ENCODE results near the gene PI16.

Gene PI16

DNA sequence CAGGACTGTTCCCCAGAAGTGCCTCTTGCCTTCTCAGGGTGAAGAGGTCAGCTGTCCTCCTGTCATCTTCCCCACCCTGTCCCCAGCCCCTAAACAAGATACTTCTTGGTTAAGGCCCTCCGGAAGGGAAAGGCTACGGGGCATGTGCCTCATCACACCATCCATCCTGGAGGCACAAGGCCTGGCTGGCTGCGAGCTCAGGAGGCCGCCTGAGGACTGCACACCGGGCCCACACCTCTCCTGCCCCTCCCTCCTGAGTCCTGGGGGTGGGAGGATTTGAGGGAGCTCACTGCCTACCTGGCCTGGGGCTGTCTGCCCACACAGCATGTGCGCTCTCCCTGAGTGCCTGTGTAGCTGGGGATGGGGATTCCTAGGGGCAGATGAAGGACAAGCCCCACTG, 9.8 kb downstream of the PI16 start:
- Histone ChIP-seq H3K4me1 (ENCODE audit: insufficient read depth, insufficient read length) (peaks cover 5% of the 10 kb centered on the region), H3K9me3 (ENCODE audit: insufficient read depth, low read length) (no peaks in the 10 kb centered on the region), H3K36me3 (ENCODE audit: insufficient read depth, insufficient read length, low read length) (peaks cover 30% of the 10 kb centered on the region), H3K27me3 (ENCODE audit: insufficient read depth, insufficient read length) (no peaks in the 10 kb centered on the region), H3K9ac (ENCODE audit: insufficient read length, low read depth) (peak overlapping the region; percentile 10), H3K4me3 (ENCODE audit: insufficient read length, low read depth) (no peak overlapping the region)
- TF ChIP-seq YY1 (IDR thresholded peaks at IDR 0.05; ENCODE audit: insufficient read depth, insufficient read length) (no peak), SUZ12 (IDR thresholded peaks at IDR 0.05; ENCODE audit: extremely low read depth, insufficient read depth, insufficient read length) (no peak), ZNF274 (IDR thresholded peaks at IDR 0.05; ENCODE audit: low read depth, low read length) (no peak)
- no peak for DNase-seq (ENCODE audit: low read depth, low spot score)

DNA sequence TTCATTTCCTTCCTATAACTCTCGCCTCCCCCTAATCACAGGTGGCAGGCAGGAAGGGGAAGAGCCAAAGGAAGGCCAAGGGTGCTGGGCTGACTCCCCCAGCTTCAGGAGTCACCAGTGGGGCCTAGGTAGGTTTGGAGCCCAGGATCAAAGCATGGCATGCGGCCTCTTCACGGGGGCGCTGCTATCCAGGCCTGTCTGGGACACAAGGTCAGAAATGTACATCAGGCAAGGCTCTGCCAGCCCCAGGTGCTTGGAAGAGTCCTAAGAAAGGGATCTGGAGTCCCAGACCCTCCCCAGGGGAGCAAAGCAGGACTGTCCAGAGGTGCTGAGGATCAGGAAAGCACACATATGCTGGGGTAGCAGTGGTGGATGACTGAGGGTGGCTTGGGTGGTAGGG, 10.4 kb downstream of the PI16 start:
- Histone ChIP-seq H3K4me3 (ENCODE audit: insufficient read length, low read depth) (no peak overlapping the region), H3K27me3 (ENCODE audit: insufficient read depth, insufficient read length) (no peaks in the 10 kb centered on the region), H3K4me1 (ENCODE audit: insufficient read depth, insufficient read length) (peaks cover 5% of the 10 kb centered on the region), H3K36me3 (ENCODE audit: insufficient read depth, insufficient read length, low read length) (peaks cover 36% of the 10 kb centered on the region), H3K9ac (ENCODE audit: insufficient read length, low read depth) (no peak overlapping the region), H3K9me3 (ENCODE audit: insufficient read depth, low read length) (no peaks in the 10 kb centered on the region)
- TF ChIP-seq SUZ12 (IDR thresholded peaks at IDR 0.05; ENCODE audit: extremely low read depth, insufficient read depth, insufficient read length) (no peak), YY1 (IDR thresholded peaks at IDR 0.05; ENCODE audit: insufficient read depth, insufficient read length) (no peak), ZNF274 (IDR thresholded peaks at IDR 0.05; ENCODE audit: low read depth, low read length) (no peak)
- DNase-seq (ENCODE audit: low read depth, low spot score) = no peak

DNA sequence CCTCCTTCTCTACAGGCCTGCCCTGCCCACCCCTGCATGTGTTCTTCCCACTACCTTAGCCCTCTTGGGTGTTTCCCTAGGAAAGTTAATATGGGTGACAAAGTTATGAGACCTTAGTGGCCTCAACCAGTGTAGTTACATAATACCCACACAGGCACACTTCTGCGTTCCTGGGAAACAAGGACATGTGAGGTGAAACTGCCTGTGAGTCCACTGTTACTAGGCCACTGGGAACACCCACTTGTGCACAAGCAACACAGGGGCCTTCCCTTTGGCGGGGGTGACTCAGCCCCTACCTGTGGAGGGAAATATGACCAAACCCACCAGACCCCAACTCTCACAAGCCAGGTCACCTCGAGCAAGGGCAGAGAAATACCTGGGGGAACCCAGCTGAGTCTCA, 12.8 kb downstream of the PI16 start:
- no peak overlapping the region for H3K4me3 ChIP-seq (ENCODE audit: insufficient read length, low read depth)
- peaks cover 60% of the 10 kb centered on the region for H3K36me3 ChIP-seq (ENCODE audit: insufficient read depth, insufficient read length, low read length)
- no peaks in the 10 kb centered on the region for H3K27me3 ChIP-seq (ENCODE audit: insufficient read depth, insufficient read length)
- H3K4me1 ChIP-seq (ENCODE audit: insufficient read depth, insufficient read length) = peaks cover 8% of the 10 kb centered on the region
- DNase-seq (ENCODE audit: low read depth, low spot score) = no peak
- no peak overlapping the region for H3K9ac ChIP-seq (ENCODE audit: insufficient read length, low read depth)
- no peaks in the 10 kb centered on the region for H3K9me3 ChIP-seq (ENCODE audit: insufficient read depth, low read length)
- TF ChIP-seq YY1 (IDR thresholded peaks at IDR 0.05; ENCODE audit: insufficient read depth, insufficient read length) (no peak), SUZ12 (IDR thresholded peaks at IDR 0.05; ENCODE audit: extremely low read depth, insufficient read depth, insufficient read length) (no peak), ZNF274 (IDR thresholded peaks at IDR 0.05; ENCODE audit: low read depth, low read length) (no peak)

DNA sequence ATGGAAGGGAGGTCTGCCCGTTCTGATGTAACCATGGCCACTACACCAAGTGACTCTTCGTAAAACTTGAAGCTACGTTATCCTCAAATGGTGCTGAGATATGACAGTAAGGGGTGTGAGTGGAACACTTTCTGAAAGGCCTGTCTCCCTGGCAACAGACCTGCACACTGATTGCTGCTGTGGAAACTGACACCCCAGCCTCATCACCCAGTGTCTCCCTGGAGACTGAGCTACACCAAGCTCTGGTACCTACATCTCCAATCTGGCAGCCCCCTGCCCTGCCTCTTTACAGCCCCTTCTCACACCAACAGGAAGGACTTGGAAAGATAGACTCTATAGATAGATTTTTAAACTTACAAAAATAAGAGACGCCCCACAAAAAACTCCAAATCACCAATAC, 13.2 kb downstream of the PI16 start:
- Histone ChIP-seq H3K4me3 (ENCODE audit: insufficient read length, low read depth) (no peak overlapping the region), H3K9me3 (ENCODE audit: insufficient read depth, low read length) (no peaks in the 10 kb centered on the region), H3K9ac (ENCODE audit: insufficient read length, low read depth) (no peak overlapping the region), H3K36me3 (ENCODE audit: insufficient read depth, insufficient read length, low read length) (peaks cover 64% of the 10 kb centered on the region), H3K27me3 (ENCODE audit: insufficient read depth, insufficient read length) (no peaks in the 10 kb centered on the region), H3K4me1 (ENCODE audit: insufficient read depth, insufficient read length) (peaks cover 8% of the 10 kb centered on the region)
- DNase-seq (ENCODE audit: low read depth, low spot score) = no peak
- TF ChIP-seq ZNF274 (IDR thresholded peaks at IDR 0.05; ENCODE audit: low read depth, low read length) (no peak), YY1 (IDR thresholded peaks at IDR 0.05; ENCODE audit: insufficient read depth, insufficient read length) (no peak), SUZ12 (IDR thresholded peaks at IDR 0.05; ENCODE audit: extremely low read depth, insufficient read depth, insufficient read length) (no peak)

DNA sequence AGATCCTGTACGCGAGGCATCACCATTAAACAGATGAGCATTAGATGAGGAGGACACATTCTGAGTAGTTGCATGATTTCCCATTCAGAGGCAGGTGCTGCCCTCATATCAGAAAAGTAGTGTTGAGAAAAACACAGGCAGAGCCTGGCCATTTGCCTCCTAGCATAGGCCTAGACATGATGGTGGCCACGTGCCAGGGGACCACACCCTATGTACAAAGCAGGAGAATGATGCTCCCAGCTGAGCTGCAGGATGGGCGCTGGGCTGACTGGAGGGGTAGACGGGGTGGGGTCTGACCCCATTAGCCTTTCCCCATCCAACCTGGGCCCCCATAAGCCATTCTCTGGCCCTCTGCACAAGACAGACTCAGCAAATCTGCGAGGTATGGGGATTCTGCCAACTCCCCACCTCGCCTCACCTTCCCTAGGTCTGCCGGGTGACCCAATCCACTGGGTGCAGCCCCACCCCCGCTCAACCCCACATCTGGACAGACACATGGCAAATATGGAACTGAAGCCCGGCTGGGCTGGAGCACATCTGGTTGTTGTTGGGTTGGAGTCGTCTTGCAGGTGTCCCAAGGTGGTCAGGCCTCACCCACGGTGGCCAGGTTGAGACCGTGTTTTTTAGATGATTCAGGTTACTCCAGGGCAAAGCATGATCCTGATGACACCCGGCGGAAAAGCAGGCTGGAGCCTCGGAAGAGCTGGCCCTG, 13.9 kb downstream of the PI16 start:
- DNase-seq (ENCODE audit: low read depth, low spot score) = no peak
- Histone ChIP-seq H3K9ac (ENCODE audit: insufficient read length, low read depth) (no peak overlapping the region), H3K4me3 (ENCODE audit: insufficient read length, low read depth) (no peak overlapping the region), H3K36me3 (ENCODE audit: insufficient read depth, insufficient read length, low read length) (peaks cover 71% of the 10 kb centered on the region), H3K9me3 (ENCODE audit: insufficient read depth, low read length) (no peaks in the 10 kb centered on the region), H3K27me3 (ENCODE audit: insufficient read depth, insufficient read length) (no peaks in the 10 kb centered on the region), H3K4me1 (ENCODE audit: insufficient read depth, insufficient read length) (peaks cover 6% of the 10 kb centered on the region)
- no peak for TF ChIP-seq SUZ12 (IDR thresholded peaks at IDR 0.05; ENCODE audit: extremely low read depth, insufficient read depth, insufficient read length)
- TF ChIP-seq YY1 (IDR thresholded peaks at IDR 0.05; ENCODE audit: insufficient read depth, insufficient read length) = no peak
- TF ChIP-seq ZNF274 (IDR thresholded peaks at IDR 0.05; ENCODE audit: low read depth, low read length) = no peak

DNA sequence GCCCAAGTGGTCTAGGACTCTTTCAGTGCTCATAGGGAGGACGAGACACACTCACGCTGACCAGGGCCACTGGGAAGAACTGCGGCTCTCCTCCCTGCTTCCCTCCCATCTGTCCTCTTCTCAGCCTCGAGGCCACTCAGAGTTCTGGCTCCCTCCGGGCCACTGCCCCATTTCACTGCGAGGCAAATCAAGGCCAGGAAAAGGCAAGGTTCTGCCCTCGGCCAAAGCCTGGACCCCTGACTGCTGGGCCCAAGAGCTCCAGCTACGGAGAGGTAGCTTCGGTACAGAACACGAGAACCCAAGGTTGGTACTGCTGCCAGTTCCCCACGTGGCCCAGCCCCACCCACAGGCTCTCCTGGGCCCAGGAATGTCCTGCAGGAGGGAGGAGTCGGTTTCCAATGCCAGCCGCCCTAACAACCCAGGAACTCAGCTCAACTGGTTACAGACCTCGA, 14.7 kb downstream of the PI16 start:
- H3K36me3 ChIP-seq (ENCODE audit: insufficient read depth, insufficient read length, low read length) = peaks cover 79% of the 10 kb centered on the region
- H3K4me1 ChIP-seq (ENCODE audit: insufficient read depth, insufficient read length) = peaks cover 2% of the 10 kb centered on the region
- no peak for DNase-seq (ENCODE audit: low read depth, low spot score)
- H3K4me3 ChIP-seq (ENCODE audit: insufficient read length, low read depth) = no peak overlapping the region
- H3K27me3 ChIP-seq (ENCODE audit: insufficient read depth, insufficient read length) = no peaks in the 10 kb centered on the region
- TF ChIP-seq YY1 (IDR thresholded peaks at IDR 0.05; ENCODE audit: insufficient read depth, insufficient read length) (no peak), SUZ12 (IDR thresholded peaks at IDR 0.05; ENCODE audit: extremely low read depth, insufficient read depth, insufficient read length) (no peak), ZNF274 (IDR thresholded peaks at IDR 0.05; ENCODE audit: low read depth, low read length) (no peak)
- H3K9ac ChIP-seq (ENCODE audit: insufficient read length, low read depth) = no peak overlapping the region
- no peaks in the 10 kb centered on the region for H3K9me3 ChIP-seq (ENCODE audit: insufficient read depth, low read length)

DNA sequence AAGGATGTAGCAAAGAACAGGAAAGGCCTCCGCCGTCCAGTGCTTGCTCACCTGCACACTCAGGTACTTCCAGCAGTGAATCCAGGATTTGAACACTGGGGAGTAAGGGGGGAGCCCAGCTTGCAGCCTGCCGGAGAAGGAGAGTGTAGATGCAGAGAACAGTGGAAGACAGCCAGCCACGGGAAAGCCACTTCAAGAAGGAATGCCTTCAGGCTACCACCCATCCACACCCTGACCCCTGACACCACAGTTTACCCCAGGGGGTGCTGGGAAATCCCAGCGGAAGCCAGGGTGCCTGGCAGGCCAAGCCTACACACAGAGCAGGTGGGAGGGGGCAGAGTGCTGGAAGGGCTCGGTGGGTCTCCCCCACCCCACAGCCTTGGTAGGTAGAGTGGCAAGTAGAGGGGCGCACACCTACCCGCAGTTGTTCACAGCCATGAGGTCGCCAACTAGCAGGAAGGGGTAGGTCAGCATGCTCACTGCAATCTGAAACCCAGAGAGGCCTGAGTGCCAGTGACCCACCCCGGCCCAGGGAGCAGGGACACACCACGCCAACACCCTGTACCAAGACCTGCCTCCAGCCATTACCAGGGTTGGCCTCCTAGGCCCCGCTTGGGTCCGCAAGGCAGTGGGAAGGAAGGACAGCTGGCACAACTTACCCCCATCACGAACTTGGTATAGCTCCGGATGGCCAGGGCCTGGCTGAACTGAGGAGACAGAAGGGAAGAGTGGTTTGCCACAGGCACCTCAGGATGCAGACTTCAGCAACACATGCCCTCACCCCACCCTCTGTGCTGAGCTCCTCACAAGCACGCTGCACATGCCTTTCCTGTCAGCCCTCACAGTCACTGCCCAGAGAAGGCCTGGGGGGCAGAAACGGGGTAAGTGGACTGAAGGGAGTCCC, 15.7 kb downstream of the PI16 start:
- TF ChIP-seq YY1 (IDR thresholded peaks at IDR 0.05; ENCODE audit: insufficient read depth, insufficient read length) (no peak), ZNF274 (IDR thresholded peaks at IDR 0.05; ENCODE audit: low read depth, low read length) (no peak)
- H3K9ac ChIP-seq (ENCODE audit: insufficient read length, low read depth) = no peak overlapping the region
- peaks cover 89% of the 10 kb centered on the region for H3K36me3 ChIP-seq (ENCODE audit: insufficient read depth, insufficient read length, low read length)
- no peak overlapping the region for H3K4me3 ChIP-seq (ENCODE audit: insufficient read length, low read depth)
- peaks cover 2% of the 10 kb centered on the region for H3K4me1 ChIP-seq (ENCODE audit: insufficient read depth, insufficient read length)
- DNase-seq (ENCODE audit: low read depth, low spot score) = no peak
- H3K27me3 ChIP-seq (ENCODE audit: insufficient read depth, insufficient read length) = no peaks in the 10 kb centered on the region
- no peaks in the 10 kb centered on the region for H3K9me3 ChIP-seq (ENCODE audit: insufficient read depth, low read length)

Data from NT2/D1 (cell line).